Measurements from ENCODE around the gene SLC25A1. TPM values are rescaled to one million over a fixed set of nuclear protein-coding genes. Genes with fewer than 3 reads are reported as not detected.

Gene SLC25A1
- total and polyA plus RNA-seq, 10 of the 15 experiments (the other 5 are each of a cell fraction or from before 2014, with no cell fraction given): 2.3 to 79.0 (median 30.3) TPM

GRCh38 chr22:19187716-19188563 lies 9.4 kb upstream of the SLC25A1 start:
- SMC1A ChIA-PET (ENCODE audit: uncharacterized antibody, unreplicated experiment): no interaction called here
- POLR2A ChIA-PET: no interaction called here
- 14% methylated on average over 6 of the region's 6 CpGs for WGBS (ENCODE audit: insufficient coverage, insufficient replicate concordance, low lambda C conversion rate, missing lambda C conversion rate)
- Histone ChIP-seq H3K27me3 (replicated peaks in 1 of 2; ENCODE audit: control insufficient read depth in 2 of 2, insufficient read depth in 2 of 2, low read length in 1 of 2) (no peaks in the 10 kb centered on the region), H3K36me3 (ENCODE audit: control insufficient read depth in 2 of 2, insufficient read depth in 2 of 2, low read length in 1 of 2) (no peaks in the 10 kb centered on the region), H3K4me2 (ENCODE audit: control insufficient read depth, insufficient read depth) (no peak overlapping the region), H3K4me1 (ENCODE audit: control insufficient read depth, insufficient read depth, low read length) (no peaks in the 10 kb centered on the region), H3K27ac (ENCODE audit: control insufficient read depth, insufficient read depth) (no peak overlapping the region), H3K79me2 (ENCODE audit: control insufficient read depth, insufficient read depth, low read length) (no peaks in the 10 kb centered on the region), H4K20me1 (ENCODE audit: control insufficient read depth, insufficient read depth) (no peaks in the 10 kb centered on the region), H3K9ac (ENCODE audit: control insufficient read depth, insufficient read depth, low read length) (no peak overlapping the region), H2AFZ (ENCODE audit: control insufficient read depth, low read depth, low read length) (no peak overlapping the region), H3K9me3 (replicated peaks; ENCODE audit: control insufficient read depth, insufficient read depth, low read length) (no peaks in the 10 kb centered on the region), H3K4me3 (no peak overlapping the region)
- in situ Hi-C loops (cut with MboI) (no loop called here), intact Hi-C loops (cut with micrococcal nuclease; ENCODE audit: unreplicated experiment) (no loop called here)
- no peak for ATAC-seq
- CTCF ChIA-PET: no interaction called here
- RAD21 ChIA-PET (ENCODE audit: unreplicated experiment): interaction anchor here (1.0 kb wide), 1 partner anchor 442 kb away, joined by 4 read pairs; no protein-coding TSS in a partner anchor
- BruUV-seq (replicated peaks): no TSS peak
- TF ChIP-seq NR2C1 (IDR thresholded peaks at IDR 0.05) (no peak), BHLHE40 (IDR thresholded peaks at IDR 0.05; ENCODE audit: borderline replicate concordance in 1 of 2, low read depth in 2 of 2, low read length in 1 of 2) (peak in 1 of 2 experiments; percentile 17; a peak in 1 of 4 replicates)
- no peak for FAIRE-seq
- DNase-seq (ENCODE audit: low read depth, low spot score): no peak

GRCh38 chr22:19184276-19184997 lies 5.9 kb upstream of the SLC25A1 start:
- ChIA-PET POLR2A (no interaction called here), SMC1A (ENCODE audit: uncharacterized antibody, unreplicated experiment) (interaction anchor here (1.7 kb wide), 1 partner anchor 295 kb away, joined by 4 read pairs; the partner anchor contains the start of genes CDC45 and UFD1), CTCF (no interaction called here), RAD21 (ENCODE audit: unreplicated experiment) (no interaction called here)
- Histone ChIP-seq H3K4me1 (ENCODE audit: control insufficient read depth, insufficient read depth, low read length) (peaks cover 5% of the 10 kb centered on the region; the same call in 1 of the 2 replicates), H3K27ac (ENCODE audit: control insufficient read depth, insufficient read depth) (no peak overlapping the region), H3K36me3 (ENCODE audit: control insufficient read depth in 2 of 2, insufficient read depth in 2 of 2, low read length in 1 of 2) (no peaks in the 10 kb centered on the region), H3K9me3 (replicated peaks; ENCODE audit: control insufficient read depth, insufficient read depth, low read length) (no peaks in the 10 kb centered on the region), H2AFZ (ENCODE audit: control insufficient read depth, low read depth, low read length) (no peak overlapping the region), H3K79me2 (ENCODE audit: control insufficient read depth, insufficient read depth, low read length) (no peaks in the 10 kb centered on the region), H3K9ac (ENCODE audit: control insufficient read depth, insufficient read depth, low read length) (no peak overlapping the region), H4K20me1 (ENCODE audit: control insufficient read depth, insufficient read depth) (no peaks in the 10 kb centered on the region), H3K4me2 (ENCODE audit: control insufficient read depth, insufficient read depth) (no peak overlapping the region), H3K4me3 (no peak overlapping the region), H3K27me3 (replicated peaks in 1 of 2; ENCODE audit: control insufficient read depth in 2 of 2, insufficient read depth in 2 of 2, low read length in 1 of 2) (peaks cover 0 to 1% of the 10 kb centered on the region in 2 experiments; a peak in 1 of 4 replicates)
- FAIRE-seq (no peak), DNase-seq (ENCODE audit: low read depth, low spot score) (no peak), ATAC-seq (no peak)
- WGBS (ENCODE audit: insufficient coverage, insufficient replicate concordance, low lambda C conversion rate, missing lambda C conversion rate): 59% methylated on average over 20 of the region's 20 CpGs
- no TSS peak for BruUV-seq (replicated peaks)
- in situ Hi-C loops (cut with MboI): loop anchor here (5.0 kb wide), 1 partner anchor 108 kb away; the partner anchor contains the start of gene CLTCL1
- intact Hi-C loops (cut with micrococcal nuclease; ENCODE audit: unreplicated experiment): no loop called here
- TF ChIP-seq NR2F1 (conservative IDR thresholded peaks at IDR 0.05) (no peak), YBX1 (IDR thresholded peaks at IDR 0.05) (no peak), CREM (IDR thresholded peaks at IDR 0.05; ENCODE audit: low read depth) (no peak), FOXK2 (IDR thresholded peaks at IDR 0.05) (no peak), NR2C1 (IDR thresholded peaks at IDR 0.05) (no peak), ETV6 (conservative IDR thresholded peaks at IDR 0.05 in 1 of 2, IDR thresholded peaks at IDR 0.05 in 1 of 2; ENCODE audit: borderline replicate concordance in 1 of 2, low read depth in 1 of 2) (no peak), TAF1 (IDR thresholded peaks at IDR 0.05; ENCODE audit: borderline replicate concordance, low read depth, low read length) (no peak), KLF5 (IDR thresholded peaks at IDR 0.05; ENCODE audit: partially characterized antibody) (no peak), STAT1 (conservative IDR thresholded peaks at IDR 0.05) (no peak), CHD2 (IDR thresholded peaks at IDR 0.05; ENCODE audit: borderline replicate concordance, low read depth, low read length) (no peak), SPI1 (IDR thresholded peaks at IDR 0.05; ENCODE audit: borderline replicate concordance, insufficient read depth, low read depth, low read length) (no peak), MTA2 (IDR thresholded peaks at IDR 0.05; ENCODE audit: low read depth) (no peak), NFYB (IDR thresholded peaks at IDR 0.05; ENCODE audit: insufficient read depth, low read depth, low read length) (no peak)

Data from GM12878 (cell line).